ENCODE data around the gene GPD1L.

DNA sequence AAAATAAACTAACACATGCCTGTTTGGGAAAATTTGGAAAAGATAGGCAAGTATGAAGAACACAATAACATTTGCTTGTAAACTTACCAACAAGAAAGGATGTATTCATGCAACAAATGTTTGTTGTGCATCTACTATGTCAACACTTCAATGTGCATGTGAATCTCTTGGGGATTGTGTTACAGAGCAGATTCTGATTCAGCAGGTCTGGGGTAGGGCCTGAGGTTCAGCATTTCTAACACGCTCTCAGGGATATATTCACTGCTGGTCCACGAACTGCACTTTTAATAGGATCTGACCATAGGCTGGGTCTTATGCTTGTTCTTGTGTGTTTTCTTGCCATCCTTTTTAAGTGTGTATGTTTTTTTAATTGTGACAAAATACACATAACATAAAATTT is 11.8 kb downstream of the GPD1L start:
- TF ChIP-seq SSRP1 (CRISPR knock-in tag; IDR thresholded peaks at IDR 0.05) (no peak), ONECUT2 (CRISPR knock-in tag; IDR thresholded peaks at IDR 0.05) (no peak), EP300 (IDR thresholded peaks at IDR 0.05; ENCODE audit: low read depth in 2 of 2, low read length in 2 of 2) (no peak), EP300 (CRISPR knock-in tag; IDR thresholded peaks at IDR 0.05; ENCODE audit: borderline replicate concordance) (no peak), XRCC5 (optimal IDR thresholded peaks at IDR 0.05; ENCODE audit: low read length) (no peak), KLF6 (CRISPR knock-in tag; IDR thresholded peaks at IDR 0.05) (no peak), RNF2 (conservative IDR thresholded peaks at IDR 0.05; ENCODE audit: low read depth) (no peak), ZNF777 (CRISPR knock-in tag; IDR thresholded peaks at IDR 0.05) (no peak), ADNP (CRISPR knock-in tag; IDR thresholded peaks at IDR 0.05) (no peak)
- TF ChIP-seq, protein P1, sequence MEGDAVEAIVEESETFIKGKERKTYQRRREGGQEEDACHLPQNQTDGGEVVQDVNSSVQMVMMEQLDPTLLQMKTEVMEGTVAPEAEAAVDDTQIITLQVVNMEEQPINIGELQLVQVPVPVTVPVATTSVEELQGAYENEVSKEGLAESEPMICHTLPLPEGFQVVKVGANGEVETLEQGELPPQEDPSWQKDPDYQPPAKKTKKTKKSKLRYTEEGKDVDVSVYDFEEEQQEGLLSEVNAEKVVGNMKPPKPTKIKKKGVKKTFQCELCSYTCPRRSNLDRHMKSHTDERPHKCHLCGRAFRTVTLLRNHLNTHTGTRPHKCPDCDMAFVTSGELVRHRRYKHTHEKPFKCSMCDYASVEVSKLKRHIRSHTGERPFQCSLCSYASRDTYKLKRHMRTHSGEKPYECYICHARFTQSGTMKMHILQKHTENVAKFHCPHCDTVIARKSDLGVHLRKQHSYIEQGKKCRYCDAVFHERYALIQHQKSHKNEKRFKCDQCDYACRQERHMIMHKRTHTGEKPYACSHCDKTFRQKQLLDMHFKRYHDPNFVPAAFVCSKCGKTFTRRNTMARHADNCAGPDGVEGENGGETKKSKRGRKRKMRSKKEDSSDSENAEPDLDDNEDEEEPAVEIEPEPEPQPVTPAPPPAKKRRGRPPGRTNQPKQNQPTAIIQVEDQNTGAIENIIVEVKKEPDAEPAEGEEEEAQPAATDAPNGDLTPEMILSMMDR (CRISPR knock-in tag; IDR thresholded peaks at IDR 0.05) = no peak
- TF ChIP-seq, protein P2, sequence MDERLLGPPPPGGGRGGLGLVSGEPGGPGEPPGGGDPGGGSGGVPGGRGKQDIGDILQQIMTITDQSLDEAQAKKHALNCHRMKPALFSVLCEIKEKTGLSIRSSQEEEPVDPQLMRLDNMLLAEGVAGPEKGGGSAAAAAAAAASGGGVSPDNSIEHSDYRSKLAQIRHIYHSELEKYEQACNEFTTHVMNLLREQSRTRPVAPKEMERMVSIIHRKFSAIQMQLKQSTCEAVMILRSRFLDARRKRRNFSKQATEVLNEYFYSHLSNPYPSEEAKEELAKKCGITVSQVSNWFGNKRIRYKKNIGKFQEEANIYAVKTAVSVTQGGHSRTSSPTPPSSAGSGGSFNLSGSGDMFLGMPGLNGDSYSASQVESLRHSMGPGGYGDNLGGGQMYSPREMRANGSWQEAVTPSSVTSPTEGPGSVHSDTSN (CRISPR knock-in tag; IDR thresholded peaks at IDR 0.05) = no peak
